ENCODE measurements around the gene THAP6.

GRCh38 chr4:75525086-75525485, 10.8 kb downstream of the THAP6 start:
- TF ChIP-seq, protein P1, sequence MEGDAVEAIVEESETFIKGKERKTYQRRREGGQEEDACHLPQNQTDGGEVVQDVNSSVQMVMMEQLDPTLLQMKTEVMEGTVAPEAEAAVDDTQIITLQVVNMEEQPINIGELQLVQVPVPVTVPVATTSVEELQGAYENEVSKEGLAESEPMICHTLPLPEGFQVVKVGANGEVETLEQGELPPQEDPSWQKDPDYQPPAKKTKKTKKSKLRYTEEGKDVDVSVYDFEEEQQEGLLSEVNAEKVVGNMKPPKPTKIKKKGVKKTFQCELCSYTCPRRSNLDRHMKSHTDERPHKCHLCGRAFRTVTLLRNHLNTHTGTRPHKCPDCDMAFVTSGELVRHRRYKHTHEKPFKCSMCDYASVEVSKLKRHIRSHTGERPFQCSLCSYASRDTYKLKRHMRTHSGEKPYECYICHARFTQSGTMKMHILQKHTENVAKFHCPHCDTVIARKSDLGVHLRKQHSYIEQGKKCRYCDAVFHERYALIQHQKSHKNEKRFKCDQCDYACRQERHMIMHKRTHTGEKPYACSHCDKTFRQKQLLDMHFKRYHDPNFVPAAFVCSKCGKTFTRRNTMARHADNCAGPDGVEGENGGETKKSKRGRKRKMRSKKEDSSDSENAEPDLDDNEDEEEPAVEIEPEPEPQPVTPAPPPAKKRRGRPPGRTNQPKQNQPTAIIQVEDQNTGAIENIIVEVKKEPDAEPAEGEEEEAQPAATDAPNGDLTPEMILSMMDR (IDR thresholded peaks at IDR 0.05; ENCODE audit: low read depth, low read length): no peak
- TF ChIP-seq MYC (IDR thresholded peaks at IDR 0.05; ENCODE audit: low read depth, low read length): no peak
- no peak for TF ChIP-seq POLR2A (IDR thresholded peaks at IDR 0.05; ENCODE audit: extremely low read depth, insufficient read length)
